Stomach (tissue), 9 donors: ENCODE results near the gene DLG3. TPM values are rescaled to one million over a fixed set of nuclear protein-coding genes. Genes with fewer than 3 reads are reported as not detected.

Source experiments
- DNase-seq, 2 donors: peaks; one replicate each; pipeline versions ENCODE4 v3.0.0 to v3.0.0-alpha.2; 2013 to 2019
- H3K27ac ChIP-seq, 5 donors: fragments of 200-600 bp in 4 of 5; sonication (generic) in 4 of 5; one replicate each; pipeline ENCODE4 v1.5.1; 2013 to 2019; ENCODE audit warnings: mild to moderate bottlenecking in 1 of 5, moderate library complexity in 1 of 5
- H3K27me3 ChIP-seq, 3 donors: fragments of 200-600 bp; sonication (generic); one replicate each; pipeline ENCODE4 v1.5.1; 2017 to 2019; ENCODE audit warnings: mixed run types in 1 of 3
- H3K36me3 ChIP-seq, 4 donors: fragments of 200-600 bp; sonication (generic); 1 replicate in 3 of 4; 2 replicates in 1 of 4; pipeline ENCODE4 v1.5.1; 2016 to 2019
- H3K4me1 ChIP-seq, 4 donors: fragments of 200-600 bp; sonication (generic); one replicate each; pipeline ENCODE4 v1.5.1; 2016 to 2019
- H3K4me3 ChIP-seq, 4 donors: fragments of 200-600 bp; sonication (generic) in 3 of 4; one replicate each; pipeline ENCODE4 v1.5.1; 2016 to 2019; ENCODE audit warnings: mild to moderate bottlenecking in 1 of 4
- H3K9me3 ChIP-seq, 4 donors: fragments of 200-600 bp; sonication (generic); one replicate each; pipeline ENCODE4 v1.5.1; 2016 to 2019
- EP300 ChIP-seq: sonication (generic); formaldehyde crosslinking; IDR thresholded peaks from one replicate; pipeline ENCODE4 v1.6.1; 2017; ENCODE audit warnings: antibody characterized with exemption
- POLR2A ChIP-seq, 4 donors: fragments of 450-650 bp; IDR thresholded peaks; one replicate each; pipeline ENCODE4 v1.6.1; 2016; ENCODE audit warnings: antibody characterized with exemption in 4 of 4, control low read depth in 2 of 4, mild to moderate bottlenecking in 1 of 4, moderate library complexity in 1 of 4
- POLR2AphosphoS5 ChIP-seq, 3 donors: sonication (generic); formaldehyde crosslinking; IDR thresholded peaks; one replicate each; pipeline ENCODE4 v1.6.1; 2016; ENCODE audit warnings: antibody characterized with exemption in 3 of 3
- WGBS, 5 donors: extraction: QIAGEN DNeasy Blood & Tissue Kit in 3 of 5; methylation state at CpG; one replicate each; pipeline versions ENCODE4 v1.1.5 to v1.1.7; 2013 to 2018; 5-methylcytosine and 5-hydroxymethylcytosine counted together
- intact Hi-C: fragments of 100-400 bp; cut with DNase I; formaldehyde crosslinking; loops from one replicate; pipeline ENCODE4 v1.15.1; 2023; ENCODE audit warnings: low total_unique reads
- polyA plus RNA-seq, 3 donors: library from polyadenylated mRNA; stranded (reverse); fragments of 200-250 nt; gene quantifications; one replicate each; pipeline ENCODE4 v1.2.3, GENCODE V29; 2013
- total RNA-seq, 5 donors: library from RNA; depleted of rRNA; stranded (reverse); fragments of >200 nt; gene quantifications; one replicate each; pipeline versions ENCODE4 v1.1.0 to v1.2.3, GENCODE V29; 2014 to 2016
- TF ChIP-seq, protein P1 (sequence below), 7 experiments: fragments of 450-650 bp in 4 of 7; fragments of 200-600 bp in 3 of 7; sonication (generic) in 3 of 7; IDR thresholded peaks; one replicate each; pipeline ENCODE4 v1.5.1; 2016 to 2019; ENCODE audit warnings: antibody characterized with exemption in 7 of 7, control low read depth in 2 of 7, mild to moderate bottlenecking in 1 of 7
- donor health status: healthy with polysubstance abuse.
- donor health status: Bipolar disorder and iron deficiency.
- donor health status: healthy.

The DLG3 gene
- total and polyA plus RNA-seq, 8 donors: 11.7 to 44.8 (median 21.6) TPM

DNA sequence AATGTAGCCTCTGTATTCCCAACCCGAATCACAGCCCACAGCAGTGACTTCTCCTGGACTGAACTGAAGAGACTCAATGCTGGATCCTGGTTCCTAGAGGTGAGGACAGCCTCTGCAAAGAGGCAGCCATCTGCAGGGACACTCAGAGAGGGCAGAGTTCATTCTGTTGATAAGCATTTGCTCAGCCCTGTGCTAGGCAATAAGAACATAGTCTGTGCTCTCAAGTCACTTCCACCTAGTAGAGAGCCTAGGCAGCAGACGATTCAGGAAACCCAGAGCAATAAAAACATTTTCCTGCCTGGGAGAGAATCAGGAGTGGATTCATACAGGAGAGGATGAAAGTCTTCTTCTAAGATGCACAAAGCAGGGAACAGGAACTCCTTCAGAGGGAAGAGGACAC lies 17.3 kb upstream of the DLG3 start:
- TF ChIP-seq POLR2AphosphoS5 (IDR thresholded peaks at IDR 0.05): no peak
- no peak for TF ChIP-seq EP300
- TF ChIP-seq POLR2A (IDR thresholded peaks at IDR 0.05): no peak
- TF ChIP-seq, protein P1, sequence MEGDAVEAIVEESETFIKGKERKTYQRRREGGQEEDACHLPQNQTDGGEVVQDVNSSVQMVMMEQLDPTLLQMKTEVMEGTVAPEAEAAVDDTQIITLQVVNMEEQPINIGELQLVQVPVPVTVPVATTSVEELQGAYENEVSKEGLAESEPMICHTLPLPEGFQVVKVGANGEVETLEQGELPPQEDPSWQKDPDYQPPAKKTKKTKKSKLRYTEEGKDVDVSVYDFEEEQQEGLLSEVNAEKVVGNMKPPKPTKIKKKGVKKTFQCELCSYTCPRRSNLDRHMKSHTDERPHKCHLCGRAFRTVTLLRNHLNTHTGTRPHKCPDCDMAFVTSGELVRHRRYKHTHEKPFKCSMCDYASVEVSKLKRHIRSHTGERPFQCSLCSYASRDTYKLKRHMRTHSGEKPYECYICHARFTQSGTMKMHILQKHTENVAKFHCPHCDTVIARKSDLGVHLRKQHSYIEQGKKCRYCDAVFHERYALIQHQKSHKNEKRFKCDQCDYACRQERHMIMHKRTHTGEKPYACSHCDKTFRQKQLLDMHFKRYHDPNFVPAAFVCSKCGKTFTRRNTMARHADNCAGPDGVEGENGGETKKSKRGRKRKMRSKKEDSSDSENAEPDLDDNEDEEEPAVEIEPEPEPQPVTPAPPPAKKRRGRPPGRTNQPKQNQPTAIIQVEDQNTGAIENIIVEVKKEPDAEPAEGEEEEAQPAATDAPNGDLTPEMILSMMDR (IDR thresholded peaks at IDR 0.05): no peak
- no peak for DNase-seq
- WGBS, 5 donors: 63 to 80% (median 70%) methylated on average over 2 of the region's 2 CpGs
- Histone ChIP-seq H3K4me1 (no peaks in the 10 kb centered on the region), H3K4me3 (no peak overlapping the region), H3K36me3 (no peaks in the 10 kb centered on the region), H3K9me3 (no peaks in the 10 kb centered on the region), H3K27ac (no peak overlapping the region), H3K27me3 (peaks cover 0 to 19% (median 5%) of the 10 kb centered on the region in 3 donors)
- intact Hi-C loops: no loop called here

DNA sequence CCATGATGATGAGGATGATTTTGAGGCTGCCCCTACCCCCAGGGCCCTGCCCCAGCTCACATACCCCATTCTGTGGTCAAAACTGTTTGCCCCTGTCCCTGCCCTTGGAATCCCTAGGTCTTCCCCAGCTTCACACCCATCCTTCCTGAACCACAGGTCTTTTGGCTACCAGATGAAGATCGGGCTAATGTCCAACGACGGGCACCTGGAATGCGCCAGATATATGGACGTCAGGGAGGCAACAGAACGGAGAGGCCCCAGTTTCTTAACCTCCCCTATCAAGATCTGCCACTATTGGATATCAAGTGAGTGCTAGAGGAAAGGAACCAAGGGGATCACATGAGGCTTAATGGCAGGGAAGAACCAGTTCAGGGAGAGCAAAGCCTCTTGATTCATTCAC lies 14.9 kb upstream of the DLG3 start:
- Histone ChIP-seq H3K4me1 (peaks cover 0 to 2% (median under 1%) of the 10 kb centered on the region in 4 donors), H3K4me3 (no peak overlapping the region), H3K36me3 (no peaks in the 10 kb centered on the region), H3K27me3 (peaks cover 0 to 4% (median 0%) of the 10 kb centered on the region in 3 donors), H3K9me3 (no peaks in the 10 kb centered on the region), H3K27ac (no peak overlapping the region)
- intact Hi-C loops: no loop called here
- no peak for TF ChIP-seq POLR2AphosphoS5 (IDR thresholded peaks at IDR 0.05)
- TF ChIP-seq, protein P1 (IDR thresholded peaks at IDR 0.05): no peak
- no peak for TF ChIP-seq POLR2A (IDR thresholded peaks at IDR 0.05)
- TF ChIP-seq EP300: no peak
- 81 to 94% (median 92%) methylated on average over 6 of the region's 6 CpGs for WGBS, 5 donors
- no peak for DNase-seq

DNA sequence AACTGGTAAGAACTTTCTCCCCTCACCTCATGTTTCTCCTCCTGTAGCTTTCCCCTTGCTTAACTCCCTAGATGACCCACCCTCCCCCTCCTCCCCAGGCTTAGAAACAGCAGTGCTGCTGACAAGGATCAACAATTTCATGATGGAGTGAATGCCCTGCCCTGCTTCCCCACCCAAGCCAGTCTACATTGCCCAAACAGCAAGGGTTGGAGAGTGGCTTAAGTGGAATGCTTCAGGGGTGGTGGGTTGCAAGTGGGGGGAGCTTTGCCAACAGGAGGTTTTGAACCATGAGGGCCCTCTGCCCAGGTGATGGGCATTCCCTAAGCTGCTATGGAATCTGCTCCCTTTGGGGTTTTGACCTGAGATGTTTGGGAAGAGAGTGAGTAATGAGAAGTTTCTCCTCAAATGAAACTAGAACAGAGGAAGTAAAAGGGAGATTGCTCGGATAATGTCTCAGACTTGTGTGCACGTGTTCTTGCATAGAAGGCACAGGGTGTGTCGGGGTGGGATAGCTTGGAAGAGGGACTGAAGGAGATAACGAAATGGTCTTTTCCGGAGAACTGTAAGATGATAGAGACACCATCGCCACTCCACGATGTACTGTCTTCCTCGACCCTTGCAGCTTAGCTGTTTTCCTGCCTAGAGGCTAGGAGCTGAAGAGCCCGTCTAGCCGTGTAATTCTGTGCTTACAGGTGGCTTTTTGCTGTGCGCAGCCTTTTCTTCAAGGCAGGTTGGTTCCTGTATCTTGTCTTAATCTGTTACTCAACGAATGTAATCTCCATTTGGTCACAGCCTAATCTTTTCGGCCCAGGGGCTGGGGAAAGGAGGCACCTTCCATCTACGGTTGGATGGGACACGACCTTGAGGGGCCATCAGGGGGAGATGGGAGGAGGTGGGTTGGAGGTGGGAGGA lies 11.4 kb upstream of the DLG3 start:
- peaks cover 0 to 9% (median 4%) of the 10 kb centered on the region in 4 donors for H3K4me1 ChIP-seq
- no peaks in the 10 kb centered on the region for H3K36me3 ChIP-seq
- intact Hi-C loops: no loop called here
- TF ChIP-seq EP300: no peak
- TF ChIP-seq, protein P1 (IDR thresholded peaks at IDR 0.05): no peak
- no peak for TF ChIP-seq POLR2A (IDR thresholded peaks at IDR 0.05)
- TF ChIP-seq POLR2AphosphoS5 (IDR thresholded peaks at IDR 0.05): no peak
- 43 to 69% (median 56%) methylated on average over 13 to 15 of the region's 15 CpGs for WGBS, 5 donors
- no peaks in the 10 kb centered on the region for H3K9me3 ChIP-seq
- H3K4me3 ChIP-seq: peak overlapping the region; percentile 51 to 63 (median 58)
- DNase-seq: no peak
- H3K27me3 ChIP-seq: peaks cover 0 to 6% (median 0%) of the 10 kb centered on the region in 3 donors
- H3K27ac ChIP-seq: peak overlapping the region; percentile 73 to 85 (median 77)

DNA sequence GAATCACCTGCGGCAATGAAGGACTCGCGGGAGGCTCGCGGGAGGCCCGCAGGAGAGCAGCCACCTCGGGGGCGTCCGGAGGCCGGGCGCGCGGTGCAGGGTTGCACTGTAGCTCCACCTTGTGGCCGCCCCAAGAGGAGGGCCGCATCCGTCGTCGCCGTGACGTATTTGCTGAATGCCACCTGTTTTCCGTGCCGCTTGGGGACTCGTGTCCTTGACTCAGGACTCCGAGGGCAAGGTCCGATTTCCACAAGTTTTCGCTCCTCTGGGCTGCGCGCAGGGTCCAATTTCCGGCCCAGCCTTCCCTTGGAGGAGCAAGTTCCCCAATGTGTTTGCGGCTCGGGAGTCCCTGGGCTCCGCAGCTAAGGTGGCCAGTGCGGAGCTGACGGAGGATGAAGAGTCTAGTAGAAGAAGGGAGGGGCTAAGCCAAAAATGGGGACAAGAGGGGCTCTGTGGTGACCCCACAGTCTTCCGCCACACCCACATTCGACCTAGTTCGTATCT lies 10.7 kb upstream of the DLG3 start:
- WGBS, 5 donors: 0 to 37% (median 6%) methylated on average over 3 to 37 of the region's 37 CpGs
- H3K27me3 ChIP-seq: peaks cover 0 to 6% (median 0%) of the 10 kb centered on the region in 3 donors
- intact Hi-C loops: no loop called here
- H3K36me3 ChIP-seq: no peaks in the 10 kb centered on the region
- no peaks in the 10 kb centered on the region for H3K9me3 ChIP-seq
- peaks cover 0 to 9% (median 4%) of the 10 kb centered on the region in 4 donors for H3K4me1 ChIP-seq
- TF ChIP-seq EP300 (no peak), POLR2A (IDR thresholded peaks at IDR 0.05) (no peak), POLR2AphosphoS5 (IDR thresholded peaks at IDR 0.05) (peak in 1 of 3 donors; percentile 41)
- TF ChIP-seq, protein P1 (IDR thresholded peaks at IDR 0.05): peak in 5 of 7 experiments; percentile 51 to 68 (median 60)
- H3K4me3 ChIP-seq: peak overlapping the region; percentile 51 to 63 (median 58)
- peak overlapping the region; percentile 73 to 85 (median 77) for H3K27ac ChIP-seq
- peak; percentile 82 to 93 for DNase-seq
